Mucosa of descending colon (tissue), 3 donors: Measurements from ENCODE around the gene STK40. TPM values are rescaled to one million over a fixed set of nuclear protein-coding genes. Genes with fewer than 3 reads are reported as not detected.

Experiments used
- ATAC-seq: fragments of 200-7000 bp; cut with Tn5 transposase; one replicate; pipeline ENCODE4 v1.9.1; 2020; ENCODE audit warnings: mild to moderate bottlenecking, moderate library complexity
- DNase-seq, 3 donors: peaks; one replicate each; pipeline ENCODE4 v3.0.0-alpha.2; 2020
- H3K36me3 ChIP-seq: fragments of 200-600 bp; one replicate; pipeline ENCODE4 v1.8.0; 2021; ENCODE audit warnings: low read depth, mild to moderate bottlenecking
- H3K4me1 ChIP-seq: fragments of 200-600 bp; one replicate; pipeline ENCODE4 v1.8.0; 2021; ENCODE audit warnings: low read depth, mild to moderate bottlenecking
- H3K4me3 ChIP-seq: fragments of 200-600 bp; one replicate; pipeline ENCODE4 v1.8.0; 2021; ENCODE audit warnings: mild to moderate bottlenecking
- H3K9me3 ChIP-seq: fragments of 200-600 bp; one replicate; pipeline ENCODE4 v1.8.0; 2021; ENCODE audit warnings: mild to moderate bottlenecking
- intact Hi-C, 2 donors: fragments of 100-400 bp; cut with DNase I in 1 of 2; cut with micrococcal nuclease in 1 of 2; formaldehyde crosslinking; loops; one replicate each; pipeline versions ENCODE4 v1.11.0 to v1.11.1; 2022; cut with DNase I, micrococcal nuclease
- total RNA-seq, 3 donors: library from RNA; stranded (reverse); fragmentation: NEBNext Ultra II Directional in 2 of 3; extraction: Animal tissue kit (Norgen Biotek cat#: 25700) in 2 of 3; gene quantifications; one replicate each; pipeline versions ENCODE4 v1.2.1 to v1.2.4, GENCODE V29; 2021 to 2023
- TF ChIP-seq, protein P1 (sequence below): fragments of 200-600 bp; IDR thresholded peaks from one replicate; pipeline ENCODE4 v1.8.0; 2022; ENCODE audit warnings: antibody characterized with exemption, mild to moderate bottlenecking
- donor health status: DM: no; HTN: no; CAD: no; lungs with moderate emphysema.
- donor health status: DM: no; HTN: no; CAD: no.
- donor health status: DM: no; HTN: yes; CAD: no.

Gene STK40
- total RNA-seq, 3 donors from 2014 or later, result 51.5 to 85.0 (median 59.4) TPM

- intact Hi-C loops, result no loop called here
- no peak for ATAC-seq
- DNase-seq, result no peak
- H3K4me3 ChIP-seq, result no peak overlapping the region
- TF ChIP-seq, protein P1, sequence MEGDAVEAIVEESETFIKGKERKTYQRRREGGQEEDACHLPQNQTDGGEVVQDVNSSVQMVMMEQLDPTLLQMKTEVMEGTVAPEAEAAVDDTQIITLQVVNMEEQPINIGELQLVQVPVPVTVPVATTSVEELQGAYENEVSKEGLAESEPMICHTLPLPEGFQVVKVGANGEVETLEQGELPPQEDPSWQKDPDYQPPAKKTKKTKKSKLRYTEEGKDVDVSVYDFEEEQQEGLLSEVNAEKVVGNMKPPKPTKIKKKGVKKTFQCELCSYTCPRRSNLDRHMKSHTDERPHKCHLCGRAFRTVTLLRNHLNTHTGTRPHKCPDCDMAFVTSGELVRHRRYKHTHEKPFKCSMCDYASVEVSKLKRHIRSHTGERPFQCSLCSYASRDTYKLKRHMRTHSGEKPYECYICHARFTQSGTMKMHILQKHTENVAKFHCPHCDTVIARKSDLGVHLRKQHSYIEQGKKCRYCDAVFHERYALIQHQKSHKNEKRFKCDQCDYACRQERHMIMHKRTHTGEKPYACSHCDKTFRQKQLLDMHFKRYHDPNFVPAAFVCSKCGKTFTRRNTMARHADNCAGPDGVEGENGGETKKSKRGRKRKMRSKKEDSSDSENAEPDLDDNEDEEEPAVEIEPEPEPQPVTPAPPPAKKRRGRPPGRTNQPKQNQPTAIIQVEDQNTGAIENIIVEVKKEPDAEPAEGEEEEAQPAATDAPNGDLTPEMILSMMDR, result no peak
- no peaks in the 10 kb centered on the region for H3K9me3 ChIP-seq
- no peaks in the 10 kb centered on the region for H3K4me1 ChIP-seq
- no peaks in the 10 kb centered on the region for H3K36me3 ChIP-seq
Observed at GRCh38 chr1:36330940-36331339, 54.8 kb downstream of the STK40 start.

- H3K4me1 ChIP-seq, result no peaks in the 10 kb centered on the region
- TF ChIP-seq, protein P1, result no peak
- intact Hi-C loops, result no loop called here
- H3K36me3 ChIP-seq, result no peaks in the 10 kb centered on the region
- DNase-seq (no peak), ATAC-seq (no peak)
- H3K9me3 ChIP-seq, result no peaks in the 10 kb centered on the region
- H3K4me3 ChIP-seq, result no peak overlapping the region
Observed at GRCh38 chr1:36329817-36330216, 55.9 kb downstream of the STK40 start.

GRCh38 chr1:36328713-36329112 is 57.0 kb downstream of the STK40 start:
- ATAC-seq (peak; percentile 75), DNase-seq (peak in 1 of 3 donors; percentile 44)
- Histone ChIP-seq H3K9me3 (no peaks in the 10 kb centered on the region), H3K4me3 (no peak overlapping the region), H3K4me1 (peaks cover 8% of the 10 kb centered on the region), H3K36me3 (no peaks in the 10 kb centered on the region)
- intact Hi-C loops, result no loop called here
- TF ChIP-seq, protein P1, result no peak

DNA sequence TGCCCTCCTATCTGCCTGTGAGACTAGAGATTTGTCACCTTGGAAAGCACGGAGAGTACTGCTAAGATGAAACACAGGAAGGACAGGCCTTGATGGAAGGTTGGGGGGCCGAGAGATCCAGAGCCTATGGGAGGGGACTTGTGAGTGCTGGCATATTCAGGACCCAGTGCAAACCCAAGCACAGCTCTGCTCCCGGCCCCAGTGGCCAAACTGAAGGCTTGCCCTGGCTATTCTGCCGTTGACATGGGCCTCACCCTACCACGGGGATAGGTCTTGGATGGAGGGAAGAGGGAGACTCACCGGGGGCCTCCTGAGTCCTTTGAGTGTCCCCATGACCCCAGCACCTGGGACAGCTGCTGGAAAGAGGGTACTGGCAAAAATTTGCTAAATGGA is 57.6 kb downstream of the STK40 start:
- Histone ChIP-seq H3K9me3 (no peaks in the 10 kb centered on the region), H3K4me1 (peaks cover 8% of the 10 kb centered on the region), H3K4me3 (no peak overlapping the region), H3K36me3 (no peaks in the 10 kb centered on the region)
- peak in 1 of 3 donors; percentile 21 for DNase-seq
- TF ChIP-seq, protein P1, result no peak
- intact Hi-C loops, result no loop called here
- ATAC-seq, result no peak

DNA sequence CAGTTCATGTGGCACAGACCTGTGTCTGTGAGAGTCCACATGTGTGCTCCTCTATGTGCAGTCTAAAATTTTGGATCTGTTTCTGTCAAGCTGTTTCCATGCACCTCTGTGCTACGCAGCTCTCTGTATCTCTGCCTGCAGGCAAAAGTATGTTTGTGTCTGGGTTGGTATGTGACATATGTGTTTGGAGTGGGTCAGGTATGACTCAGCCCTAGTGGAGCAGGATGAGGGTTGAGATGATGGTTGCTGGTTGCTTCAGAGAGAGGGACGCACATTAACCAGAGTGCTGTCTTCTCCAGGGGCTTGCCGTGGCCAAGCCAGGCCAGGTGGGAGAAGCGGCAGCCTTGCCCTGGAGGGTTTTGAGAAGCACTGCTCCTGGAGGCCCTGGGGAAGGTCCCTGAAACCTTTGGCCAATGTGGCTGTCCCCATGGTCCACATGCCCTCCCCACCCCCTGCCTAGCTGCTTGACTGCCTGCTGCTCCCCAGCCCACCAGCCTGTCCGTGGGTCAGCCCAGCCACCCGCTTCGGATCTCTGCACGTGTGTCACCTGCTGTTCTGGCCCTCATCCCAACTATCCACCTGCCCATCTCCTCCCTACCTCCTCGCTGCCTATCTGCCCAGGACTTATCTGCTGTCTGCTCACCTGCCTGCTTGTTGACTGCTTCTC is 58.2 kb downstream of the STK40 start:
- no peak for DNase-seq
- Histone ChIP-seq H3K36me3 (no peaks in the 10 kb centered on the region), H3K9me3 (no peaks in the 10 kb centered on the region), H3K4me3 (no peak overlapping the region), H3K4me1 (peaks cover 14% of the 10 kb centered on the region)
- no peak for ATAC-seq
- intact Hi-C loops, result no loop called here
- TF ChIP-seq, protein P1, result no peak
